ENCODE measurements around the gene POU2F1. TPM values are rescaled to one million over a fixed set of nuclear protein-coding genes. Genes with fewer than 3 reads are reported as not detected.

The POU2F1 gene
- polyA plus RNA-seq, 1 donor from 2014 or later: 10.9 TPM

GRCh38 chr1:167433884-167434283 lies 213.2 kb downstream of the POU2F1 start:
- Histone ChIP-seq H3F3A (ENCODE audit: insufficient read depth, low read length, poor library complexity, severe bottlenecking) (no peaks in the 10 kb centered on the region), H3K36me3 (ENCODE audit: insufficient read depth, low read length) (no peaks in the 10 kb centered on the region), H4K20me1 (ENCODE audit: insufficient read depth) (no peaks in the 10 kb centered on the region), H2AFZ (ENCODE audit: low read depth, low read length) (no peak overlapping the region), H3K9me3 (ENCODE audit: low read length) (peaks cover 4% of the 10 kb centered on the region), H3K27ac (ENCODE audit: low read length) (no peak overlapping the region), H3K4me3 (ENCODE audit: low read length) (no peak overlapping the region), H3K9ac (ENCODE audit: low read length) (no peak overlapping the region), H3K9me2 (ENCODE audit: insufficient read depth, low read length) (no peaks in the 10 kb centered on the region), H3K27me3 (ENCODE audit: insufficient read depth, low read depth, low read length) (peaks cover under 1% of the 10 kb centered on the region), H3K79me2 (replicated peaks; ENCODE audit: insufficient read depth, low read length) (no peaks in the 10 kb centered on the region), H3K4me2 (ENCODE audit: low read length) (no peak overlapping the region)
- TF ChIP-seq POLR2AphosphoS5 (IDR thresholded peaks at IDR 0.05) (no peak), TAF1 (IDR thresholded peaks at IDR 0.05; ENCODE audit: low read depth) (no peak), REST (IDR thresholded peaks at IDR 0.05; ENCODE audit: borderline replicate concordance) (no peak), RAD21 (conservative IDR thresholded peaks at IDR 0.05) (no peak), CTCF (IDR thresholded peaks at IDR 0.05; ENCODE audit: poor library complexity, severe bottlenecking) (no peak), EP300 (conservative IDR thresholded peaks at IDR 0.05; ENCODE audit: poor library complexity, severe bottlenecking) (no peak), SMC3 (conservative IDR thresholded peaks at IDR 0.05; ENCODE audit: poor library complexity) (no peak), MXI1 (conservative IDR thresholded peaks at IDR 0.05; ENCODE audit: poor library complexity, severe bottlenecking) (no peak), EZH2 (IDR thresholded peaks at IDR 0.05; ENCODE audit: borderline replicate concordance, insufficient read depth, low read length, poor library complexity, severe bottlenecking) (no peak)

GRCh38 chr1:167434306-167434705 lies 213.6 kb downstream of the POU2F1 start:
- H3K9me3 ChIP-seq (ENCODE audit: low read length): peaks cover 4% of the 10 kb centered on the region
- H3K27me3 ChIP-seq (ENCODE audit: insufficient read depth, low read depth, low read length): peaks cover 5% of the 10 kb centered on the region
- no peaks in the 10 kb centered on the region for H3F3A ChIP-seq (ENCODE audit: insufficient read depth, low read length, poor library complexity, severe bottlenecking)
- H3K9ac ChIP-seq (ENCODE audit: low read length): no peak overlapping the region
- no peaks in the 10 kb centered on the region for H3K79me2 ChIP-seq (replicated peaks; ENCODE audit: insufficient read depth, low read length)
- no peak overlapping the region for H3K4me2 ChIP-seq (ENCODE audit: low read length)
- no peaks in the 10 kb centered on the region for H3K9me2 ChIP-seq (ENCODE audit: insufficient read depth, low read length)
- H4K20me1 ChIP-seq (ENCODE audit: insufficient read depth): no peaks in the 10 kb centered on the region
- TF ChIP-seq MXI1 (conservative IDR thresholded peaks at IDR 0.05; ENCODE audit: poor library complexity, severe bottlenecking): no peak
- no peak for TF ChIP-seq CTCF (IDR thresholded peaks at IDR 0.05; ENCODE audit: poor library complexity, severe bottlenecking)
- TF ChIP-seq POLR2AphosphoS5 (IDR thresholded peaks at IDR 0.05): no peak
- TF ChIP-seq REST (IDR thresholded peaks at IDR 0.05; ENCODE audit: borderline replicate concordance): no peak
- TF ChIP-seq TAF1 (IDR thresholded peaks at IDR 0.05; ENCODE audit: low read depth): no peak
- no peak for TF ChIP-seq EZH2 (IDR thresholded peaks at IDR 0.05; ENCODE audit: borderline replicate concordance, insufficient read depth, low read length, poor library complexity, severe bottlenecking)
- no peak for TF ChIP-seq SMC3 (conservative IDR thresholded peaks at IDR 0.05; ENCODE audit: poor library complexity)
- TF ChIP-seq RAD21 (conservative IDR thresholded peaks at IDR 0.05): no peak
- no peak for TF ChIP-seq EP300 (conservative IDR thresholded peaks at IDR 0.05; ENCODE audit: poor library complexity, severe bottlenecking)
- H3K4me3 ChIP-seq (ENCODE audit: low read length): no peak overlapping the region
- H3K36me3 ChIP-seq (ENCODE audit: insufficient read depth, low read length): no peaks in the 10 kb centered on the region
- H3K27ac ChIP-seq (ENCODE audit: low read length): no peak overlapping the region
- no peak overlapping the region for H2AFZ ChIP-seq (ENCODE audit: low read depth, low read length)
